PC-9 (cell line): Measurements from ENCODE around the gene CIAO2B. TPM values are rescaled to one million over a fixed set of nuclear protein-coding genes. Genes with fewer than 3 reads are reported as not detected.

Experiments used
- BruUV-seq: library from RNA; stranded (reverse); fragments of 400-500 nt; replicated peaks from 2 replicates; lab custom pipeline; 2021; lab: Mats Ljungman, UMichigan
- CTCF ChIA-PET: fragments of 300-600 bp; sonication (Branson Sonifier 250); formaldehyde crosslinking; loops from one replicate; lab custom pipeline; 2022; ENCODE audit warnings: antibody characterized with exemption; lab: Charles Lee
- POLR2A ChIA-PET: fragments of 300-600 bp; sonication (Branson Sonifier 250); formaldehyde crosslinking; loops from one replicate; lab custom pipeline; 2022; ENCODE audit warnings: antibody characterized with exemption; ENCODE audit not compliant: unreplicated experiment; lab: Charles Lee
- DNase-seq, 2 experiments: peaks; one replicate each; pipeline versions ENCODE4 v3.0.0 to v3.0.0-alpha.2; 2015 to 2022; ENCODE audit warnings: mixed read lengths in 1 of 2
- H2AFZ ChIP-seq: fragments of 200-600 bp; sonication (generic); 2 replicates; pipeline ENCODE4 v1.8.1; 2017; ENCODE audit warnings: antibody characterized with exemption
- H3F3A ChIP-seq: fragments of 200-600 bp; sonication (generic); 2 replicates; pipeline ENCODE4 v1.8.1; 2017; ENCODE audit warnings: antibody characterized with exemption, mild to moderate bottlenecking, low read depth; ENCODE audit not compliant: insufficient read depth
- H3K27ac ChIP-seq: fragments of 200-600 bp; sonication (generic); 2 replicates; pipeline ENCODE4 v1.6.1; 2016; ENCODE audit warnings: mixed run types
- H3K27me3 ChIP-seq: fragments of 200-600 bp; sonication (generic); 2 replicates; pipeline ENCODE4 v1.6.1; 2016; ENCODE audit warnings: low read depth, mixed run types; ENCODE audit not compliant: insufficient read depth
- H3K36me3 ChIP-seq: fragments of 200-600 bp; sonication (generic); 2 replicates; pipeline ENCODE4 v1.6.1; 2016; ENCODE audit warnings: low read depth, mixed run types
- H3K4me1 ChIP-seq: fragments of 200-600 bp; sonication (generic); replicated peaks from 2 replicates; pipeline ENCODE4 v1.6.1; 2016; ENCODE audit warnings: mixed run types; ENCODE audit not compliant: insufficient read depth
- H3K4me2 ChIP-seq: fragments of 200-600 bp; sonication (generic); 2 replicates; pipeline ENCODE4 v1.6.1; 2017; ENCODE audit warnings: mixed run types
- H3K4me3 ChIP-seq: fragments of 200-600 bp; sonication (generic); 2 replicates; pipeline ENCODE4 v1.6.1; 2016; ENCODE audit warnings: mixed run types
- H3K79me2 ChIP-seq: fragments of 200-600 bp; sonication (generic); 2 replicates; pipeline ENCODE4 v1.6.1; 2017; ENCODE audit warnings: low read depth, mixed run types
- H3K9me2 ChIP-seq: fragments of 200-600 bp; sonication (generic); 2 replicates; pipeline ENCODE4 v1.8.1; 2017; ENCODE audit warnings: mild to moderate bottlenecking; ENCODE audit not compliant: insufficient read depth
- H3K9me3 ChIP-seq: fragments of 200-600 bp; sonication (generic); 2 replicates; pipeline ENCODE4 v1.8.1; 2016; ENCODE audit warnings: low read depth; ENCODE audit not compliant: insufficient read depth
- H4K20me1 ChIP-seq: fragments of 200-600 bp; sonication (generic); 2 replicates; pipeline ENCODE4 v1.8.1; 2017; ENCODE audit not compliant: insufficient read depth
- CTCF ChIP-seq: fragments of 200-600 bp; sonication (generic); conservative IDR thresholded peaks from 2 replicates; pipeline ENCODE4 v1.6.1; 2017; ENCODE audit warnings: mixed run types, antibody characterized with exemption, mild to moderate bottlenecking, moderate library complexity
- EZH2 ChIP-seq: fragments of 200-600 bp; sonication (generic); IDR thresholded peaks from 2 replicates; pipeline ENCODE4 v1.8.0; 2017; ENCODE audit warnings: antibody characterized with exemption, low read depth
- intact Hi-C: fragments of 100-400 bp; cut with micrococcal nuclease; formaldehyde crosslinking; loops from one replicate; pipeline ENCODE4 v1.10.0; 2022; ENCODE audit not compliant: unreplicated experiment
- total RNA-seq: library from RNA; stranded (reverse); gene quantifications from 2 replicates; pipeline ENCODE4 v1.2.3, GENCODE V29; 2021

CIAO2B gene
- total RNA-seq, 1 experiment from 2014 or later = 87.1 TPM

- no peak overlapping the region for H3K4me3 ChIP-seq
- H3K79me2 ChIP-seq = no peaks in the 10 kb centered on the region
Measured at GRCh38 chr16:66918355-66918754, 15.8 kb downstream of the CIAO2B start.

GRCh38 chr16:66917741-66918140 lies 16.5 kb downstream of the CIAO2B start:
- H3F3A ChIP-seq = no peaks in the 10 kb centered on the region
- H2AFZ ChIP-seq = no peak overlapping the region
- no peak overlapping the region for H3K27ac ChIP-seq
- H3K27me3 ChIP-seq = no peaks in the 10 kb centered on the region
- DNase-seq = no peak
- H3K9me2 ChIP-seq = no peaks in the 10 kb centered on the region
- no peaks in the 10 kb centered on the region for H3K4me1 ChIP-seq
- intact Hi-C loops = no loop called here
- no peak for TF ChIP-seq EZH2
- TF ChIP-seq CTCF = no peak
- no peaks in the 10 kb centered on the region for H3K9me3 ChIP-seq
- H4K20me1 ChIP-seq = no peaks in the 10 kb centered on the region
- H3K4me3 ChIP-seq = no peak overlapping the region
- H3K36me3 ChIP-seq = no peaks in the 10 kb centered on the region
- CTCF ChIA-PET = no interaction called here
- H3K79me2 ChIP-seq = no peaks in the 10 kb centered on the region
- POLR2A ChIA-PET = no interaction called here
- BruUV-seq = no TSS peak
- H3K4me2 ChIP-seq = no peak overlapping the region

More at GRCh38 chr16:66918355-66918754, 15.8 kb downstream of the CIAO2B start:
- Histone ChIP-seq H3K9me3 (no peaks in the 10 kb centered on the region), H3K27ac (no peak overlapping the region), H3F3A (no peaks in the 10 kb centered on the region), H3K4me1 (no peaks in the 10 kb centered on the region), H3K36me3 (no peaks in the 10 kb centered on the region), H3K9me2 (no peaks in the 10 kb centered on the region), H3K27me3 (no peaks in the 10 kb centered on the region), H4K20me1 (no peaks in the 10 kb centered on the region), H3K4me2 (no peak overlapping the region), H2AFZ (no peak overlapping the region)
- ChIA-PET POLR2A (no interaction called here), CTCF (no interaction called here)
- intact Hi-C loops = no loop called here
- TF ChIP-seq EZH2 (no peak), CTCF (no peak)
- BruUV-seq = no TSS peak
- no peak for DNase-seq

- intact Hi-C loops = no loop called here
- Histone ChIP-seq H3K4me3 (no peak overlapping the region), H3K4me1 (peaks cover 6% of the 10 kb centered on the region), H3K36me3 (no peaks in the 10 kb centered on the region), H2AFZ (no peak overlapping the region), H3K9me2 (no peaks in the 10 kb centered on the region), H3K27ac (no peak overlapping the region), H3K4me2 (no peak overlapping the region), H3K27me3 (no peaks in the 10 kb centered on the region), H3F3A (no peaks in the 10 kb centered on the region), H3K9me3 (no peaks in the 10 kb centered on the region), H4K20me1 (no peaks in the 10 kb centered on the region), H3K79me2 (no peaks in the 10 kb centered on the region)
- POLR2A ChIA-PET = interaction anchor here (0.6 kb wide), 1 partner anchor 192 kb away, joined by 4 read pairs; no protein-coding TSS in a partner anchor
- CTCF ChIA-PET = no interaction called here
- DNase-seq = no peak
- no TSS peak for BruUV-seq
- TF ChIP-seq CTCF (no peak), EZH2 (no peak)
Measured at GRCh38 chr16:66916518-66916917, 17.7 kb downstream of the CIAO2B start.
